ENCODE data around the gene CTSC. TPM values are rescaled to one million over a fixed set of nuclear protein-coding genes. Genes with fewer than 3 reads are reported as not detected.

The CTSC gene
- 117 and 276 TPM in 2 replicates for total RNA-seq

DNA sequence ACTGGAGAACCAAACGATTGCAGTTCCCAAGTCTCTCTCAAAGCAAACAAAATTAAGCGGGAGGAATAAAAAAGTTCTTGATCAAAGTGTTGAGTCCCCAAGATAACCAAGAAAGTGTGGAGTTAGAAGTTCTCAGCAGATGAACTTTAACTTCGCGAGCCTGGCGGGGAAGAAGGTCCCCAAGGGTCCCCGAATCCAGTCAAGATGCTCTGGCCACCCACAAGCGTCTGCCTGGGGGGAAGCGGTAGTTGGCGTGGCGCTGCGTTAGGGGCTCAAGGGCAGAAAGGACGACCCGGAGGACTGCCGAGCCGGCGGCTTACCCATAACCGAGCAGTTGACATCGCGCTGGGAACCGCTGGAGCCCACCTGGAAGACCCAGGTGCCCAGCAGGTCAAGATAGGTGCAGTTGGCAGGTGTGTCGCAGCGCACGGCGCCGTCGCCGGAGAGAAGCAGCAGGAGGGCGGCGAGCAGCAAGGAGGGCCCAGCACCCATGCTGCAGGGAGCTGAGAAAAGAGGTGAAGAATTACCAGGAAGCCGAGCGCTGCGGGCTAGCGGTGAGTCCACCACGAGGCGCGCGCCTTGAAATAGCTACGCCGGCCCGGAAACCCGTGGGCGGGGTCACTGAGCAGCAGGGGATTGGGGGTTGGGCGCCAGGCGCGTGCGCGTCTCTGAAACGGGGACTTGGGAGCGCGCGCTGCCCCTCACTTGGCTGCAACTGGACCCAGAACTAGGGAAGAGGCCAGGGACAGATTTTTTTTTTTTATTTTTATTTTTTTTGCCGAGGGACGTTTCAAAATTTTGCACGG is at the start of gene CTSC:
CTSC (minus strand) TSS at position 556 of the 806 bp plus-strand sequence; CDS start at position 492, 64 bp downstream.

Other genes starting within 250 kb of the CTSC start
- 1.4 and 1.5 TPM in 2 replicates for gene RAB38, start 162.3 kb downstream of the CTSC start, total RNA-seq

Data from smooth muscle cell of bladder (primary cell).